ENCODE data around the gene SMPDL3A. TPM values are rescaled to one million over a fixed set of nuclear protein-coding genes. Genes with fewer than 3 reads are reported as not detected.

The SMPDL3A gene
- total and polyA plus RNA-seq, 9 donors, result 3.5 to 14.1 (median 7.9) TPM

DNA sequence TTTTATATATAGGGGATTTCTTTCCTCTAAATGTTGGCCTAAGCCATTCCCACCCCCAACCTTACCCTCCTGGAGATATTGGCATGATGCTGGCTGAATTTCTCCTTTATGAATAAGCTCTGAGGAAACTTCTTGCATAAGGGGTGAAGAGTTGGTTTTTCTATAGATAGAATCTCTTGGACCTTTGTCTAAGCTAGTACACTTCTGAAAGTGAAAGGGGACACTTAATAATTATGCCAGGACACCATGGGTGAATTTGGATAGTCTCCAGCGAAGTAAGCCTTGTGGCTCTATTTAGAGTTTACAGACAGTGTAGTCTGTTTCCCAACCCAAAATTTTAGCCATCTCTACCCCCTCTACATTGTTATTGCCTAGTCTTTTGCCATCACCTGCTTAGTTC, 36.6 kb upstream of the SMPDL3A start:
- no peak for DNase-seq
- Histone ChIP-seq H3K4me3 (no peak overlapping the region), H3K27me3 (no peaks in the 10 kb centered on the region), H3K4me1 (ENCODE audit: insufficient read depth) (no peaks in the 10 kb centered on the region), H3K36me3 (no peaks in the 10 kb centered on the region), H3K27ac (no peak overlapping the region), H3K9me3 (no peaks in the 10 kb centered on the region)
- TF ChIP-seq EP300 (IDR thresholded peaks at IDR 0.05) (no peak), POLR2A (IDR thresholded peaks at IDR 0.05) (no peak)
- TF ChIP-seq, protein P1, sequence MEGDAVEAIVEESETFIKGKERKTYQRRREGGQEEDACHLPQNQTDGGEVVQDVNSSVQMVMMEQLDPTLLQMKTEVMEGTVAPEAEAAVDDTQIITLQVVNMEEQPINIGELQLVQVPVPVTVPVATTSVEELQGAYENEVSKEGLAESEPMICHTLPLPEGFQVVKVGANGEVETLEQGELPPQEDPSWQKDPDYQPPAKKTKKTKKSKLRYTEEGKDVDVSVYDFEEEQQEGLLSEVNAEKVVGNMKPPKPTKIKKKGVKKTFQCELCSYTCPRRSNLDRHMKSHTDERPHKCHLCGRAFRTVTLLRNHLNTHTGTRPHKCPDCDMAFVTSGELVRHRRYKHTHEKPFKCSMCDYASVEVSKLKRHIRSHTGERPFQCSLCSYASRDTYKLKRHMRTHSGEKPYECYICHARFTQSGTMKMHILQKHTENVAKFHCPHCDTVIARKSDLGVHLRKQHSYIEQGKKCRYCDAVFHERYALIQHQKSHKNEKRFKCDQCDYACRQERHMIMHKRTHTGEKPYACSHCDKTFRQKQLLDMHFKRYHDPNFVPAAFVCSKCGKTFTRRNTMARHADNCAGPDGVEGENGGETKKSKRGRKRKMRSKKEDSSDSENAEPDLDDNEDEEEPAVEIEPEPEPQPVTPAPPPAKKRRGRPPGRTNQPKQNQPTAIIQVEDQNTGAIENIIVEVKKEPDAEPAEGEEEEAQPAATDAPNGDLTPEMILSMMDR (IDR thresholded peaks at IDR 0.05), result no peak
- intact Hi-C loops (cut with DNase I), result no loop called here
- 89 to 96% (median 96%) methylated on average over 1 of the region's 1 CpG for WGBS, 3 donors

DNA sequence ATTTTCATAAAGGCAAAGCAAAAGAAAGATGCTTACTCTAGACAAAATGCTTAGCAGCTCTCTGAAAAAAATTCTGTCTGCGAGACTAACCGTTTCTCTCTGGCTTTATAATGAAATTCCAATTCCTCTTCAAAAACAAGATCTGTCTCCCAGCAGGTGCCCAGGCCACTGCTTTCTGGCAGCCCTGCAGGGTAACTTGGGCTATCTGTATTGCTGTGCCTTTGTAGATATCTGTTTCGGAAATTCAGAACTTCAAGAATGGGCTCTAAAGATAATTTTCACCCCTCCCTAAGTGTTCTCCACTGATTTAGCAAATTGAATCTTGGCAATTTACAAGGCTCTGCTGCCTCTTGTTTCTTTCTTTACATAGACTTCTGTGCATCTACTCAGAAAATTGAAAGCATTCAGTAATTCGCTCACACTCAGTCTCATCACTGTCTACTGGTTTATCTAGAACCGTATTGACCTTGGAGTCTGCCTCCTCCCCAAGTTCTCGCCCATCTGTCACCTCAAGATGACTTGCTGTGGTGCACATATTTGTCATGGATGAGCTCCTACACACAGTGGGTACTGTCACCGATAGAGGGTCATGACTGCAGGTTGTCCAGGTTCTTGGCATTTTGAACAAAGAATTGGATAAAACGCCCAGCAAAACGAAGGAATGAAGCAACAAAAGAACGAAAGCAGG, 35.9 kb upstream of the SMPDL3A start:
- Histone ChIP-seq H3K9me3 (no peaks in the 10 kb centered on the region), H3K4me3 (no peak overlapping the region), H3K27me3 (no peaks in the 10 kb centered on the region), H3K36me3 (no peaks in the 10 kb centered on the region), H3K27ac (no peak overlapping the region), H3K4me1 (ENCODE audit: insufficient read depth) (no peaks in the 10 kb centered on the region)
- TF ChIP-seq, protein P1 (IDR thresholded peaks at IDR 0.05), result no peak
- no peak for TF ChIP-seq POLR2A (IDR thresholded peaks at IDR 0.05)
- no peak for TF ChIP-seq EP300 (IDR thresholded peaks at IDR 0.05)
- DNase-seq, result no peak
- 61 to 79% (median 64%) methylated on average over 10 of the region's 10 CpGs for WGBS, 3 donors
- intact Hi-C loops (cut with DNase I), result no loop called here

DNA sequence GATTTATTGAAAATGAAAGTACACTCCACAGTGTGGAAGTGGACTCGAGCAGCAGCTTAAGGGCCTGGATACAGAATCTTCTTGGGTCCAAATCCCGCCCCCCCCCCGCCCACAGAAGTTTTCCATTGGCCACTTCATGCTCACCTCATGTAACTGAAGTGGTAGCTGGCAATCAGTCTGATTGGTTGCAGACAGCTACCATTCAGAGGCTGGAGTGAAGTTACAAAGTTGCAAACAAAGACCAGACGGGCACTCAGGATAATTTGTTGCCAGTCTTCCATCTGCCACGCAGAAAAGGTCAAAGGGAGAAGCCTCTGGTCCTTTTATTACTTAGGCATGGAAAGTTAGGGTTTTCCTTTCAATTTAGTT, 35.4 kb upstream of the SMPDL3A start:
- WGBS, 3 donors, result 35 to 43% (median 42%) methylated on average over 5 of the region's 5 CpGs
- intact Hi-C loops (cut with DNase I), result no loop called here
- Histone ChIP-seq H3K4me3 (no peak overlapping the region), H3K27me3 (no peaks in the 10 kb centered on the region), H3K27ac (no peak overlapping the region), H3K4me1 (ENCODE audit: insufficient read depth) (no peaks in the 10 kb centered on the region), H3K9me3 (no peaks in the 10 kb centered on the region), H3K36me3 (no peaks in the 10 kb centered on the region)
- DNase-seq, result no peak
- TF ChIP-seq POLR2A (IDR thresholded peaks at IDR 0.05) (no peak), EP300 (IDR thresholded peaks at IDR 0.05) (no peak)
- TF ChIP-seq, protein P1 (IDR thresholded peaks at IDR 0.05), result no peak

DNA sequence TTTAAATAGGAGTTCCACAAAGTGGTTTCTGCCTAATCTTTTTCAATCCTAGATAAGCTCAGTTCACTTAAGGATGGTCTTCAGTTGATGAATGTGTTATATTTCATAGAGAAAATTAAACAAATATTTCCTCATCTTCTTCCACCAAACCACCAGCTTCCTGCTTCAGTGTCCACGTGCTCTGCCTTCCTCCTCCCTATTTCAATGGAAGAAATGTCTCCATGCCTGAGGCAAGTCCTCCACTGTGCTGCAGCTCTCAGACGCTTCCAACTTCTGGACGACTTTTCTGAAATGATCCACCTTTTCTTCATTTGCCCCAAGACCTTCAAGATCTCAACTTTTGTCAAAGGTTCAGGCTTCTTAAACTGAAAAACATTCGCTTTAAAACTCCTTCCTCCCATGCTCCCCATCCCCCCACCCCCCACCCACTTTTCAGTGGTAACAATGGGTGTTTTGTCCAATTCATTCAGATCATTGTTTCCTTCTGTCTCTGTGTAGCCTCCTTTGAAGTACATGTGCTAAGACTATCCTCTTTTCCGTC, 34.8 kb upstream of the SMPDL3A start:
- intact Hi-C loops (cut with DNase I), result no loop called here
- no peak for DNase-seq
- Histone ChIP-seq H3K4me1 (ENCODE audit: insufficient read depth) (no peaks in the 10 kb centered on the region), H3K27ac (no peak overlapping the region), H3K27me3 (no peaks in the 10 kb centered on the region), H3K36me3 (no peaks in the 10 kb centered on the region), H3K4me3 (no peak overlapping the region), H3K9me3 (no peaks in the 10 kb centered on the region)
- no peak for TF ChIP-seq EP300 (IDR thresholded peaks at IDR 0.05)
- TF ChIP-seq POLR2A (IDR thresholded peaks at IDR 0.05), result no peak
- TF ChIP-seq, protein P1 (IDR thresholded peaks at IDR 0.05), result no peak
- WGBS, 3 donors, result 74 to 80% (median 77%) methylated on average over 5 of the region's 5 CpGs

All from ovary (tissue), 9 donors.